WI38 (cell line): ENCODE results near the gene ZCWPW2.

ENCODE experiments used
- H3K4me3 ChIP-seq: 2 replicates; pipeline ENCODE4 v1.5.1; 2011; ENCODE audit warnings: low read depth, mild to moderate bottlenecking, control low read depth, low read length
- CTCF ChIP-seq: IDR thresholded peaks from 2 replicates; pipeline ENCODE4 v1.5.1; 2012; ENCODE audit warnings: low read depth, mild to moderate bottlenecking, control low read depth, low read length

ZCWPW2 gene

DNA sequence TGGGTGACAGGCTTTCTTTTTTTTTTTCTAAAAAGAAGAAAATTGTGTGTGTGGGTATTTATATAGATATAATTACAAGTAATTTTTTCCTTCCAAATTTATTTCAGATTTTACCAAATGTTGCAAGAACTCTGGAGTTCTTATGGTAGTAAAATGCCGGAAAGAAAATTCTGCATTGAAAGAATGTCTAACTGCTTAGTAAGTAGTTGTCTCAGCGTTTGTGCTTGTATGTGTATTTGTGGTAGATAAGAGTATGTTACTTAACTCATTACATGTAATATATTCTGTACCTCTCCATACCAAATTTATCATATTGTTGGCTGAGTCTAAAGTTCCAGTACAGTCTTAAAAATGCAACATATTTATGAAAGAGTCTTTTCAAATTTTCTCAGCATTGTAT lies 32.3 kb upstream of the ZCWPW2 start:
- no peak for TF ChIP-seq CTCF
- no peak overlapping the region for H3K4me3 ChIP-seq

DNA sequence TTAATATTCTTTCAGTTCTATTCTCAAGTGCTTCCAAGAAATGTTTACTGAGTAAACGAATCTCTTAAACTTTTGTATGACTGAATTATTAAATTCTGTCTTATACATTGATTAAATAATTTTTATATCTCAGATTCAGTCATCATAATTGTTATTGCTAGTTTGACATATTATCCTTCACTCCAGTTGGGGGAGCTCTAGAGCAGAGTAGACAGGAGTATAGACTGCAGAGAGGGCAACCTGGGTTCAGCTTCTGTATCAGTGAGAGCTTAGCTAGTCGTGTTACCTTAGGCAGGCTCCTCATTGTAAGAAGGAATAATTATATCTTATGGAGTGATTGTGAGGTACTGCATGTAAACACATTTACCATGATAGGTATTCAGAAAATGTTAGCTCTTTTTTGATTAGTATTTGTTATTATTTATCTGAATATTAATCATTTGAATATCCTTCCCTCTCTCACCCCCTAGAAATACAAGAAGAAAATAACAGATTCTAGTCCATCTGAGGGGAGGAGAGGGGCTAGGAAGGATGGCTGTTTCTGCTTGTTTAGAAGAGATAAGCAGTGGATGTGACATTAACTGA lies 31.0 kb upstream of the ZCWPW2 start:
- H3K4me3 ChIP-seq = no peak overlapping the region
- peak; percentile 48 for TF ChIP-seq CTCF

DNA sequence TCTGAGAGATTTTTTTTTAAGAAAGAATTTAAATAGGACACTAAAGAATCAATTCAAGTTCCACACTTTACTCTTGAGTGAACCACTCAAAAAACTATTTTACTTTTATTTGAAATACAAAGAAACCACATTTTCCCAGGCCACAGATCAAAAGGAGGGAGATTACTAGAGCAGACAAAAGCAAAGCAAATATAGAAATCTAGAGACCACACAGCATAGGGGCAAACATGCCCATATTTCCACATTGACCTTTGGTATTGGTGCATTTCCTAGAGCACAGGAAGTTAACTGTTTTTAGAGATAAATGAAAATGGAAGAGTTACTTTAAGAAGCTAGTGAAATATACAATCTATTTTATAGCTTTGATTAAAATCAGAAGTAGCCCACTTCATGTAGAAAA lies 27.5 kb upstream of the ZCWPW2 start:
- TF ChIP-seq CTCF = no peak
- H3K4me3 ChIP-seq = no peak overlapping the region

DNA sequence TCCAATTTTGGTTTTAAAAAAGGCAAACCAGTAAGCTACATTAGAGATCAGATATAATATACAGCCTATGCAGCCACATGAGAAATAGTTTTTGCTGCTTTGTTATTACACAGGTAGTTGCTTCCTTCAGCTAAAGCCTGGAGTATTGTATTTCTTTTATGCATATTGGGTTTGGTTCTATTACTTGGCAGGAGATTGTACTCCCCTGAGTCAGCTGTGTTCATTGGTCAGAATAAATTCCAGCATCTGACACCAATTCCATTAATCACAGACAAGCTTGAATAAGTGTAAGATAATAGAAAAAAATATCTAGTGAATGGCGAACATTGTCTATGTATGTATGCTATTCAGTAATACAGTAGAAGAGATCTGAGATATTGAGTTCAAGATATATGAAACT lies 26.1 kb upstream of the ZCWPW2 start:
- no peak for TF ChIP-seq CTCF
- no peak overlapping the region for H3K4me3 ChIP-seq

DNA sequence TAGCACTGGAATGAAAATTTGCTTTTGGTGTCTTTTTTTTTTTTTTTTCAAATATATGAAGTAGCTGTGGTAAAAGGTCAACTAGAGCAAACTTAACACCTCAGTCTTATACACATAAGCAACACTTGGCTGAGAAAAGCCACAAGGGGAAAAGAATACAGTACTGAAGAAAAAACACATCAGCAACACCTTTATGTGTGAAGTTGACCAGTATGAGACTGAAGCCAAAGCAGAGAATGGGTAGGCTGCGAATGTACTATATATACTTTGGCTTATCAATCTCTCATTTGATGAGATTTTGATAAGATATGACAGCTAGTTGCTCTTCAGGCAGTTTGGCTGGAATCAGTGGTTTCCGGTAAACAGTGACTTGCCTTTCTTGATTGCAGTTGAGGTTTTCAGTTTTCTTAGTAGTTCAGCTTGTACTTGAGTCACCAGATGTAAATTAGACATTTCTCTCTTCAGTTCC lies 22.0 kb upstream of the ZCWPW2 start:
- no peak overlapping the region for H3K4me3 ChIP-seq
- TF ChIP-seq CTCF = no peak

GRCh38 chr3:28328188-28329151 lies 20.1 kb upstream of the ZCWPW2 start:
- no peak overlapping the region for H3K4me3 ChIP-seq
- TF ChIP-seq CTCF = peak; percentile 28; the same call in 1 of the 2 replicates

DNA sequence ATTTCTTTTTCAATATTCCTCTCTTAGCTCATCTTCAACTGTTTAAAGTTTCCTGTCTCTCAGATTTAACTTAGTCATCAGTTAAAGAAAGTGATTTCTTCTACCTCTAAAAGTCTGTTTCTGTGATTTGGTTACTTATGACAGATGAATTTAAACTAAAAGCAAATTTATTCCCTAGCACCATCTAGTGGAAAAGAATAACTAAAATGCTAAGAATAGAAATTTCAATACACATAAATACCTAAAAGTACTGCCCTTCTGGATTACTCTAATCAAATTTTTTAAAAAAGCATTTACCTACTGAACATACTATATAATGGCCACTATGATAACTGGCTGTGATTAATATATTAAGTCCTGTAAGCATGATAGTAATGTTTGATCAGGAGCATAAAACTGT lies 14.0 kb upstream of the ZCWPW2 start:
- no peak for TF ChIP-seq CTCF
- H3K4me3 ChIP-seq = no peak overlapping the region
